OCI-LY7 (cell line): ENCODE data around the gene ANKRD52. TPM values are rescaled to one million over a fixed set of nuclear protein-coding genes. Genes with fewer than 3 reads are reported as not detected.

Experiments used
- BruUV-seq: library from RNA; stranded (reverse); fragments of 400-500 nt; replicated peaks from 2 replicates; lab custom pipeline; 2021; lab: Mats Ljungman, UMichigan
- CTCF ChIA-PET: fragments of 300-600 bp; sonication (Branson Sonifier 250); formaldehyde crosslinking; loops from one replicate; lab custom pipeline; 2022; ENCODE audit warnings: antibody characterized with exemption; ENCODE audit not compliant: unreplicated experiment; lab: Charles Lee
- POLR2A ChIA-PET: fragments of 300-600 bp; sonication (Branson Sonifier 250); formaldehyde crosslinking; loops from one replicate; lab custom pipeline; 2022; ENCODE audit warnings: antibody characterized with exemption; lab: Charles Lee
- DNase-seq: peaks from one replicate; pipeline ENCODE4 v3.0.0-alpha.2; 2015; ENCODE audit warnings: low spot score
- H2AFZ ChIP-seq: fragments of 200-600 bp; sonication (generic), shearing (Covaris generic); 2 replicates; pipeline ENCODE4 v1.6.1; 2014; ENCODE audit warnings: mild to moderate bottlenecking, antibody characterized with exemption, low read length, moderate library complexity
- H3K27ac ChIP-seq: fragments of 200-600 bp; sonication (generic); 2 replicates; pipeline ENCODE4 v1.5.1; 2014; ENCODE audit warnings: mixed run types, low read depth, mild to moderate bottlenecking, moderate library complexity, low read length, inconsistent platforms; ENCODE audit not compliant: poor library complexity, severe bottlenecking
- H3K36me3 ChIP-seq: fragments of 200-600 bp; sonication (generic); 2 replicates; pipeline ENCODE4 v1.6.1; 2014; ENCODE audit warnings: mild to moderate bottlenecking, antibody characterized with exemption, low read length, moderate library complexity, mixed read lengths; ENCODE audit not compliant: insufficient read depth
- H3K4me1 ChIP-seq: fragments of 200-600 bp; sonication (generic); 2 replicates; pipeline ENCODE4 v1.5.1; 2014; ENCODE audit warnings: mild to moderate bottlenecking, low read length; ENCODE audit not compliant: insufficient read depth, poor library complexity, severe bottlenecking
- H3K4me2 ChIP-seq: fragments of 200-600 bp; sonication (generic); 2 replicates; pipeline ENCODE4 v1.6.1; 2014; ENCODE audit warnings: mild to moderate bottlenecking, low read length
- H3K4me3 ChIP-seq: fragments of 200-600 bp; sonication (generic); 2 replicates; pipeline ENCODE4 v1.5.1; 2014; ENCODE audit warnings: mild to moderate bottlenecking, low read depth, low read length; ENCODE audit not compliant: poor library complexity, severe bottlenecking
- H3K79me2 ChIP-seq: fragments of 200-600 bp; sonication (generic); 2 replicates; pipeline ENCODE4 v1.6.1; 2016; ENCODE audit warnings: low read depth, mild to moderate bottlenecking, low read length, moderate library complexity, mixed read lengths; ENCODE audit not compliant: insufficient read depth
- H3K9me2 ChIP-seq: fragments of 200-600 bp; sonication (generic); 2 replicates; pipeline ENCODE4 v1.6.1; 2016; ENCODE audit warnings: mild to moderate bottlenecking, low read length, mixed read lengths; ENCODE audit not compliant: insufficient read depth
- H3K9me3 ChIP-seq: fragments of 200-600 bp; sonication (generic); 2 replicates; pipeline ENCODE4 v1.6.1; 2014; ENCODE audit warnings: mild to moderate bottlenecking, mixed run types, low read length, mixed read lengths
- H4K20me1 ChIP-seq: fragments of 200-600 bp; sonication (generic); 2 replicates; pipeline ENCODE4 v1.6.1; 2014; ENCODE audit warnings: mild to moderate bottlenecking, antibody characterized with exemption, low read length, moderate library complexity, mixed read lengths; ENCODE audit not compliant: insufficient read depth
- CTCF ChIP-seq: fragments of 200-600 bp; sonication (generic); conservative IDR thresholded peaks from 2 replicates; pipeline ENCODE4 v1.5.1; 2014; ENCODE audit warnings: mild to moderate bottlenecking, antibody characterized with exemption, low read length, moderate library complexity, mixed read lengths
- EZH2phosphoT487 ChIP-seq: fragments of 200-600 bp; sonication (generic); IDR thresholded peaks from 2 replicates; pipeline ENCODE4 v1.6.1; 2018; ENCODE audit warnings: low read depth, borderline replicate concordance, mild to moderate bottlenecking, mixed run types, antibody characterized with exemption, low read length, moderate library complexity, mixed read lengths
- intact Hi-C: fragments of 100-400 bp; cut with micrococcal nuclease; formaldehyde crosslinking; loops from one replicate; pipeline ENCODE4 v1.10.0; 2022; ENCODE audit not compliant: unreplicated experiment
- total RNA-seq, 2 experiments: library from RNA; depleted of rRNA in 1 of 2; stranded (reverse); fragments of >200 nt in 1 of 2; shearing (Covaris generic) in 1 of 2; gene quantifications; 2 replicates each; pipeline ENCODE4 v1.2.3, GENCODE V29; 2014 to 2022

Gene ANKRD52
- total RNA-seq, 2 experiments from 2014 or later: 11.7 to 35.0 TPM

- ChIA-PET CTCF (interaction anchor here (4.4 kb wide), 1 partner anchor 16 kb away, joined by 35 read pairs; the partner anchor contains the start of gene RNF41), POLR2A (interaction anchor here (0.5 to 6.1 kb wide), 9 partner anchors 9 to 324 kb away, joined by 3 to 85 read pairs (median 3); partner anchors contain the start of genes IL23A, RNF41 and ZC3H10)
- BruUV-seq: no TSS peak
- TF ChIP-seq EZH2phosphoT487 (no peak), CTCF (peak; percentile 68)
- H3K4me3 ChIP-seq: no peak overlapping the region
- peak; percentile 56 for DNase-seq
- no peak overlapping the region for H2AFZ ChIP-seq
- H3K9me3 ChIP-seq: no peaks in the 10 kb centered on the region
- intact Hi-C loops: no loop called here
- H3K4me1 ChIP-seq: peaks cover 42% of the 10 kb centered on the region
- H3K9me2 ChIP-seq: no peaks in the 10 kb centered on the region
- H3K36me3 ChIP-seq: peaks cover 56% of the 10 kb centered on the region
- no peaks in the 10 kb centered on the region for H4K20me1 ChIP-seq
- H3K27ac ChIP-seq: no peak overlapping the region
- no peak overlapping the region for H3K4me2 ChIP-seq
- no peaks in the 10 kb centered on the region for H3K79me2 ChIP-seq
Measured at GRCh38 chr12:56205445-56205844, 52.7 kb downstream of the ANKRD52 start.

GRCh38 chr12:56204275-56204674, 53.9 kb downstream of the ANKRD52 start:
- no peak for TF ChIP-seq CTCF
- TF ChIP-seq EZH2phosphoT487: no peak
- H2AFZ ChIP-seq: no peak overlapping the region
- no TSS peak for BruUV-seq
- peaks cover 42% of the 10 kb centered on the region for H3K4me1 ChIP-seq
- no peaks in the 10 kb centered on the region for H3K9me2 ChIP-seq
- no peak overlapping the region for H3K4me2 ChIP-seq
- H3K9me3 ChIP-seq: no peaks in the 10 kb centered on the region
- intact Hi-C loops: no loop called here
- ChIA-PET POLR2A (interaction anchor here (6.1 kb wide), 1 partner anchor 18 kb away, joined by 85 read pairs; the partner anchor contains the start of gene RNF41), CTCF (interaction anchor here (4.4 kb wide), 1 partner anchor 17 kb away, joined by 35 read pairs; the partner anchor contains the start of gene RNF41)
- no peak overlapping the region for H3K27ac ChIP-seq
- no peak overlapping the region for H3K4me3 ChIP-seq
- H4K20me1 ChIP-seq: no peaks in the 10 kb centered on the region
- H3K36me3 ChIP-seq: peaks cover 46% of the 10 kb centered on the region
- no peaks in the 10 kb centered on the region for H3K79me2 ChIP-seq
- no peak for DNase-seq

GRCh38 chr12:56202838-56203237, 55.3 kb downstream of the ANKRD52 start:
- no peak overlapping the region for H3K4me3 ChIP-seq
- peaks cover 37% of the 10 kb centered on the region for H3K36me3 ChIP-seq
- no peaks in the 10 kb centered on the region for H4K20me1 ChIP-seq
- H3K9me3 ChIP-seq: no peaks in the 10 kb centered on the region
- peaks cover 32% of the 10 kb centered on the region for H3K4me1 ChIP-seq
- BruUV-seq: no TSS peak
- no peak overlapping the region for H3K27ac ChIP-seq
- CTCF ChIA-PET: no interaction called here
- DNase-seq: no peak
- H2AFZ ChIP-seq: no peak overlapping the region
- H3K79me2 ChIP-seq: no peaks in the 10 kb centered on the region
- no peak overlapping the region for H3K4me2 ChIP-seq
- intact Hi-C loops: no loop called here
- TF ChIP-seq EZH2phosphoT487 (no peak), CTCF (no peak)
- H3K9me2 ChIP-seq: no peaks in the 10 kb centered on the region
- POLR2A ChIA-PET: interaction anchor here (2.2 kb wide), 1 partner anchor 19 kb away, joined by 12 read pairs; the partner anchor contains the start of gene RNF41
